ENCODE measurements around the gene ARHGAP18.

ARHGAP18 gene

GRCh38 chr6:129643968-129644367 lies 66.0 kb downstream of the ARHGAP18 start:
- DNase-seq: no peak

- DNase-seq: no peak
Measured at GRCh38 chr6:129643176-129643575, 66.8 kb downstream of the ARHGAP18 start.

GRCh38 chr6:129642322-129642721 lies 67.7 kb downstream of the ARHGAP18 start:
- DNase-seq: no peak

- DNase-seq: no peak
Measured at GRCh38 chr6:129641344-129641743, 68.6 kb downstream of the ARHGAP18 start.

GRCh38 chr6:129638686-129639085 lies 71.3 kb downstream of the ARHGAP18 start:
- DNase-seq: no peak

- DNase-seq: no peak
Measured at GRCh38 chr6:129638055-129638684, 71.8 kb downstream of the ARHGAP18 start.

- DNase-seq: no peak
Measured at GRCh38 chr6:129637340-129638054, 72.5 kb downstream of the ARHGAP18 start.

GRCh38 chr6:129635396-129636130 lies 74.4 kb downstream of the ARHGAP18 start:
- no peak for DNase-seq

GRCh38 chr6:129634411-129635230 lies 75.4 kb downstream of the ARHGAP18 start:
- no peak for DNase-seq

- DNase-seq: no peak
Measured at GRCh38 chr6:129633529-129633928, 76.4 kb downstream of the ARHGAP18 start.

- DNase-seq: no peak
Measured at GRCh38 chr6:129632172-129632613, 77.8 kb downstream of the ARHGAP18 start.

GRCh38 chr6:129631070-129631469 lies 78.9 kb downstream of the ARHGAP18 start:
- DNase-seq: no peak

- DNase-seq: no peak
Measured at GRCh38 chr6:129630596-129630995, 79.4 kb downstream of the ARHGAP18 start.

GRCh38 chr6:129628101-129628815 lies 81.7 kb downstream of the ARHGAP18 start:
- DNase-seq: peak in 1 of 51 donors; percentile 36

GRCh38 chr6:129624488-129624887 lies 85.5 kb downstream of the ARHGAP18 start:
- no peak for DNase-seq

GRCh38 chr6:129623008-129623732 lies 86.8 kb downstream of the ARHGAP18 start:
- DNase-seq: no peak

GRCh38 chr6:129621252-129621651 lies 88.7 kb downstream of the ARHGAP18 start:
- no peak for DNase-seq

GRCh38 chr6:129620234-129620610 lies 89.8 kb downstream of the ARHGAP18 start:
- no peak for DNase-seq

- DNase-seq: no peak
Measured at GRCh38 chr6:129619579-129620233, 90.3 kb downstream of the ARHGAP18 start.

GRCh38 chr6:129617986-129618385 lies 92.0 kb downstream of the ARHGAP18 start:
- no peak for DNase-seq

Data from hypothalamus (tissue), 51 donors.